HPDE6-E6E7 (cell line): Measurements from ENCODE around the gene SPCS2.
"Not testable (repeated sequence)": the region's sequence is repeated elsewhere in the genome, so short reads cannot be mapped to it uniquely, and the experiment has no call there.

Source experiments
- DNase-seq: peaks from one replicate; pipeline ENCODE4 v3.0.0; 2011; ENCODE audit warnings: missing footprints; ENCODE audit errors: extremely low spot score

Gene SPCS2

GRCh38 chr11:74950374-74950969 lies 1.4 kb downstream of the SPCS2 start:
- no peak for DNase-seq

GRCh38 chr11:74951226-74951625 lies 2.2 kb downstream of the SPCS2 start:
- no peak for DNase-seq

GRCh38 chr11:74952752-74953151 lies 3.7 kb downstream of the SPCS2 start:
- DNase-seq = no peak

- DNase-seq = no peak
These were observed 4.4 kb downstream of the SPCS2 start for GRCh38 chr11:74953451-74953850.

- DNase-seq = no peak
These were observed 5.1 kb downstream of the SPCS2 start for GRCh38 chr11:74954199-74954598.

- no peak for DNase-seq
These were observed 7.4 kb downstream of the SPCS2 start for GRCh38 chr11:74956397-74957015.

- no peak for DNase-seq
These were observed 9.0 kb downstream of the SPCS2 start for GRCh38 chr11:74957937-74958629.

- not testable (repeated sequence) for DNase-seq
These were observed 11.1 kb downstream of the SPCS2 start for GRCh38 chr11:74960128-74960527.

GRCh38 chr11:74966651-74967050 lies 17.6 kb downstream of the SPCS2 start:
- no peak for DNase-seq

GRCh38 chr11:74970852-74971395 lies 21.9 kb downstream of the SPCS2 start:
- peak; percentile 8 for DNase-seq

GRCh38 chr11:74971424-74971823 lies 22.4 kb downstream of the SPCS2 start:
- DNase-seq = no peak

GRCh38 chr11:74978041-74978440 lies 29.0 kb downstream of the SPCS2 start:
- no peak for DNase-seq

GRCh38 chr11:74980634-74981033 lies 31.6 kb downstream of the SPCS2 start:
- DNase-seq = no peak

- no peak for DNase-seq
These were observed 32.8 kb downstream of the SPCS2 start for GRCh38 chr11:74981888-74982287.

GRCh38 chr11:74984070-74984469 lies 35.0 kb downstream of the SPCS2 start:
- no peak for DNase-seq

- DNase-seq = no peak
These were observed 35.7 kb downstream of the SPCS2 start for GRCh38 chr11:74984730-74985129.

- peak; percentile 83 for DNase-seq
These were observed 39.6 kb downstream of the SPCS2 start, which contains the start of gene NEU3 for GRCh38 chr11:74988541-74989259. TSS of gene NEU3 (plus strand) at chr11:74988933. CDS start at chr11:74989061, 128 bp downstream.

GRCh38 chr11:74989260-74989638 lies 40.2 kb downstream of the SPCS2 start:
- no peak for DNase-seq

GRCh38 chr11:74990150-74990549 lies 41.1 kb downstream of the SPCS2 start:
- not testable (repeated sequence) for DNase-seq

- DNase-seq = no peak
These were observed 41.9 kb downstream of the SPCS2 start for GRCh38 chr11:74990941-74991340.

GRCh38 chr11:74992852-74993251 lies 43.8 kb downstream of the SPCS2 start:
- DNase-seq = no peak

- DNase-seq = no peak
These were observed 51.9 kb downstream of the SPCS2 start for GRCh38 chr11:75000975-75001354.
